WERI-Rb-1 (cell line): ENCODE measurements around the gene LOXL4.

ENCODE experiments used
- DNase-seq: peaks from one replicate; pipeline ENCODE4 v3.0.0-alpha.2; 2020
- H3K27ac ChIP-seq: fragments of 250-450 bp; sonication (Bioruptor Pico); 2 replicates; pipeline ENCODE4 v1.5.1; 2020; ENCODE audit warnings: mild to moderate bottlenecking, moderate library complexity
- H3K27me3 ChIP-seq: fragments of 250-450 bp; sonication (Bioruptor Pico); 2 replicates; pipeline ENCODE4 v1.5.1; 2021; ENCODE audit warnings: mild to moderate bottlenecking, low read depth, moderate library complexity; ENCODE audit not compliant: insufficient read depth, severe bottlenecking
- H3K36me3 ChIP-seq: fragments of 250-450 bp; sonication (Bioruptor Pico); 2 replicates; pipeline ENCODE4 v1.5.1; 2020; ENCODE audit warnings: mild to moderate bottlenecking, moderate library complexity
- H3K4me3 ChIP-seq: 2 replicates; pipeline ENCODE4 v1.5.1; 2011; ENCODE audit warnings: low read depth, mild to moderate bottlenecking, control low read depth, low read length
- H3K9me3 ChIP-seq: fragments of 250-450 bp; sonication (Bioruptor Pico); 2 replicates; pipeline ENCODE4 v1.5.1; 2021; ENCODE audit warnings: mild to moderate bottlenecking, moderate library complexity; ENCODE audit not compliant: severe bottlenecking
- CTCF ChIP-seq: IDR thresholded peaks from 2 replicates; pipeline ENCODE4 v1.5.1; 2011; ENCODE audit warnings: low read depth, mild to moderate bottlenecking, control low read depth, inconsistent platforms, low read length

Gene LOXL4

GRCh38 chr10:98300526-98301229, 32.7 kb upstream of the LOXL4 start:
- no peak for TF ChIP-seq CTCF
- no peak overlapping the region for H3K27ac ChIP-seq
- H3K4me3 ChIP-seq = no peak overlapping the region
- no peaks in the 10 kb centered on the region; the same call in 1 of the 2 replicates for H3K36me3 ChIP-seq
- no peaks in the 10 kb centered on the region for H3K27me3 ChIP-seq
- H3K9me3 ChIP-seq = no peaks in the 10 kb centered on the region
- no peak for DNase-seq

DNA sequence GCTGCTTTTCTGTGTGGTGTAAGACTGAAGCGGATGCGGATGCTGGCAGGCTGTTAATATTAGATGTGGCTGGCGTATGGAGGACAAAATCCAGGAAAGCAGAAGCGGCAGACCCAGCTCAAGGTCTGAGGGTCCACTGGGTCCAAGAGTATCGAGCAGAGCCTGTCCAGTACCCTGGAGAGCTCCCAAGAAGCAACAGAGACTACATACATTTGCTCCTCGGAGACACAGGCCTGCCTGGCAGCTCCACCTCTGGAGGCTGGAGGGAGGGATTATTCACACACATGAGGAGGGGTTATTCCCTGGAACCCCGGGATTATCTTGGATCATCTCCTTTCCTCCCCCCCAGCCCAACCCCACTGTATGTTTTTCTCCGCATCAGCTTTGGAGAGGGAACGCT, 31.3 kb upstream of the LOXL4 start:
- DNase-seq = peak; percentile 73
- Histone ChIP-seq H3K4me3 (peak overlapping the region; percentile 39), H3K9me3 (no peaks in the 10 kb centered on the region), H3K36me3 (no peaks in the 10 kb centered on the region; the same call in 1 of the 2 replicates), H3K27me3 (no peaks in the 10 kb centered on the region), H3K27ac (peak overlapping the region; percentile 74)
- TF ChIP-seq CTCF = no peak

DNA sequence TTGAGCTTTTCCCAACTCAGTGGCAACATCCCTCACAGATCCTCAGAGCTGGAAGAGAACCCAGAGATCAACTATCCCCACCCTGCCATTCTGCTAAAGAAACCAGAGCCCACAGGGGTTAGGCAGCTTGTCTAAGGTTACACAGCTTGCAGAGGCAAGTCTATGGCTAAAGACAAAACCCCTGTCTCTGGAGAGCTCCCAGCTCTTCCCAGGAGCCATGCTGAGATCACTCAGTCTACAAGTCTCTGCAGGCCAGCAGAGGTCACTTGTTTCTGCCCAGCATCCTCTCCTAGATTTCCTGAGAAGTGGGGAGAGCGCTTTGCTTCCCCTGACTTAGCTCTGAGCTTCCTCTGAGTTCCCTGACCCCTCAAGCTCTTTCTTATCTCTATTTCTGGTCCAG, 28.5 kb upstream of the LOXL4 start:
- no peak overlapping the region for H3K4me3 ChIP-seq
- peak; percentile 34; the same call in 1 of the 2 replicates for TF ChIP-seq CTCF
- H3K9me3 ChIP-seq = no peaks in the 10 kb centered on the region
- no peaks in the 10 kb centered on the region; the same call in 1 of the 2 replicates for H3K36me3 ChIP-seq
- DNase-seq = peak; percentile 40
- H3K27me3 ChIP-seq = no peaks in the 10 kb centered on the region
- H3K27ac ChIP-seq = peak overlapping the region; percentile 73

- peak; percentile 61 for DNase-seq
- peak overlapping the region; percentile 73 for H3K27ac ChIP-seq
- no peak for TF ChIP-seq CTCF
Observed at GRCh38 chr10:98295907-98296306, 27.9 kb upstream of the LOXL4 start.

GRCh38 chr10:98295401-98295811, 27.4 kb upstream of the LOXL4 start:
- Histone ChIP-seq H3K27ac (peak overlapping the region; percentile 73), H3K9me3 (no peaks in the 10 kb centered on the region), H3K36me3 (no peaks in the 10 kb centered on the region; the same call in 1 of the 2 replicates), H3K27me3 (no peaks in the 10 kb centered on the region), H3K4me3 (peak overlapping the region; percentile 12; the same call in 1 of the 2 replicates)
- no peak for TF ChIP-seq CTCF
- peak; percentile 70 for DNase-seq

More at GRCh38 chr10:98295907-98296306, 27.9 kb upstream of the LOXL4 start:
- Histone ChIP-seq H3K9me3 (no peaks in the 10 kb centered on the region), H3K36me3 (no peaks in the 10 kb centered on the region; the same call in 1 of the 2 replicates), H3K4me3 (peak overlapping the region; percentile 12; the same call in 1 of the 2 replicates), H3K27me3 (no peaks in the 10 kb centered on the region)
